KMS-11 (cell line): ENCODE results near the gene NR1I2.

Source experiments
- H2AFZ ChIP-seq: fragments of 200-600 bp; sonication (generic); 2 replicates; pipeline ENCODE4 v1.6.1; 2016; ENCODE audit warnings: antibody characterized with exemption, mixed run types, low read depth
- H3K27ac ChIP-seq: fragments of 200-600 bp; sonication (generic); 2 replicates; pipeline ENCODE4 v1.6.1; 2016; ENCODE audit warnings: mild to moderate bottlenecking, mixed run types
- H3K27me3 ChIP-seq: fragments of 200-600 bp; sonication (generic); 2 replicates; pipeline ENCODE4 v1.6.1; 2017; ENCODE audit warnings: mild to moderate bottlenecking, low read depth, mixed run types, moderate library complexity; ENCODE audit not compliant: insufficient read depth
- H3K36me3 ChIP-seq: fragments of 200-600 bp; sonication (generic); 2 replicates; pipeline ENCODE4 v1.6.1; 2017; ENCODE audit warnings: mild to moderate bottlenecking, mixed run types; ENCODE audit not compliant: insufficient read depth
- H3K4me1 ChIP-seq: fragments of 200-600 bp; sonication (generic); 2 replicates; pipeline ENCODE4 v1.6.1; 2016; ENCODE audit warnings: mild to moderate bottlenecking, low read depth, mixed run types; ENCODE audit not compliant: poor library complexity, severe bottlenecking
- H3K4me2 ChIP-seq: fragments of 200-600 bp; sonication (generic); 2 replicates; pipeline ENCODE4 v1.7.0; 2016; ENCODE audit warnings: mild to moderate bottlenecking, mixed run types
- H3K4me3 ChIP-seq: fragments of 200-600 bp; sonication (generic); IDR thresholded peaks from 2 replicates; pipeline ENCODE4 v1.6.1; 2017; ENCODE audit warnings: low read depth, low read length, mixed read lengths; ENCODE audit not compliant: insufficient read depth
- H3K79me2 ChIP-seq: fragments of 200-600 bp; sonication (generic); 2 replicates; pipeline ENCODE4 v1.6.1; 2016; ENCODE audit warnings: low read depth, mixed run types; ENCODE audit not compliant: insufficient read depth
- H3K9ac ChIP-seq: fragments of 200-600 bp; sonication (generic); 2 replicates; pipeline ENCODE4 v1.6.1; 2016; ENCODE audit warnings: mild to moderate bottlenecking, mixed run types
- H4K20me1 ChIP-seq: fragments of 200-600 bp; sonication (generic); 2 replicates; pipeline ENCODE4 v1.6.1; 2016; ENCODE audit warnings: mild to moderate bottlenecking, mixed run types; ENCODE audit not compliant: insufficient read depth
- CTCF ChIP-seq: fragments of 200-600 bp; sonication (generic); conservative IDR thresholded peaks from 2 replicates; pipeline ENCODE4 v1.6.1; 2017; ENCODE audit warnings: low read depth, mild to moderate bottlenecking, antibody characterized with exemption, low read length, moderate library complexity, mixed read lengths

NR1I2 gene

GRCh38 chr3:119765239-119765638 is 16.7 kb upstream of the NR1I2 start:
- Histone ChIP-seq H3K4me2 (no peak overlapping the region), H4K20me1 (no peaks in the 10 kb centered on the region), H3K9ac (no peak overlapping the region), H3K27me3 (no peaks in the 10 kb centered on the region), H3K4me3 (no peak overlapping the region), H3K4me1 (no peaks in the 10 kb centered on the region), H3K27ac (no peak overlapping the region), H2AFZ (no peak overlapping the region), H3K79me2 (no peaks in the 10 kb centered on the region), H3K36me3 (no peaks in the 10 kb centered on the region)
- TF ChIP-seq CTCF = no peak

- Histone ChIP-seq H3K4me1 (no peaks in the 10 kb centered on the region), H3K9ac (no peak overlapping the region), H2AFZ (no peak overlapping the region), H3K36me3 (no peaks in the 10 kb centered on the region), H3K27me3 (no peaks in the 10 kb centered on the region), H3K79me2 (no peaks in the 10 kb centered on the region), H3K4me2 (no peak overlapping the region), H4K20me1 (no peaks in the 10 kb centered on the region), H3K4me3 (no peak overlapping the region), H3K27ac (no peak overlapping the region)
- TF ChIP-seq CTCF = no peak
Measured at GRCh38 chr3:119767936-119768601, 13.8 kb upstream of the NR1I2 start.

GRCh38 chr3:119768668-119769393 is 13.1 kb upstream of the NR1I2 start:
- Histone ChIP-seq H3K9ac (no peak overlapping the region), H2AFZ (no peak overlapping the region), H3K4me1 (no peaks in the 10 kb centered on the region), H3K36me3 (no peaks in the 10 kb centered on the region), H3K27ac (no peak overlapping the region), H3K27me3 (no peaks in the 10 kb centered on the region), H3K4me2 (no peak overlapping the region), H4K20me1 (no peaks in the 10 kb centered on the region), H3K79me2 (no peaks in the 10 kb centered on the region), H3K4me3 (no peak overlapping the region)
- no peak for TF ChIP-seq CTCF

DNA sequence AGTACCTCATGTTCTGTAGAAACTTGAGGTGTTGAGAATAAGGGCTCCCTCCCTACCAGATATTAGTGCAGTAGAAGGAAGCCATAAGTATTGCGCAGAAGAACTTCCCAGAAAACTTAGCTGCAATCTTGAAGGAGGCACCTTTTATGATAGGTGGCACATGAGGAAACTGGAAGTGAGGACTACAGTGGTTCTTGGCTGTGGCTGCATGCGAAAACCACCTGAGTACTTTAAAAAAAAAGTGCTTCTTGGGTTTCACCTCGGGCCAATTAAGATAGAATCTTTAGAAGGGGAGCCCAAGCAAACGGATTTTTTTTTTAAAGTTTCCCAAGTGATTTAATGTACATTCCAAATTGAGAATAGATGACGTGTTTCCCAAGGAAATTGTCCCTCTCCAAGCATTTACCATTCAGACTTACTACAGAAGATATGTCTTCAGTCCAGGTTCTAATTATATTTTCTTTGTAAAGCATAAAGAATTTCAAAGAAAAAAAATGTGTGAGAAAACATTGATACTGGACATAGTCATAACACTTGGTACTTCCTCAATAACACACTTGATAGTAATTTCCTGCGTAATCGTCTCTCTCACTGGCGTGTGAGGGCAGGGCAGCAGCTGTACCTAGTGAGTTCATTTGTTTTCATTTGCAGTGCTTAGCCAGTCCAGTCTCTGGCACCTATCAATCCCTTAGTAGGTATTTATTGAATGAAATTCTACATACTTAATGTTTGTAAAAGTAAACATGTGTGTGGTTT is 12.3 kb upstream of the NR1I2 start:
- no peak overlapping the region for H3K9ac ChIP-seq
- H3K27me3 ChIP-seq = no peaks in the 10 kb centered on the region
- no peak overlapping the region for H3K4me3 ChIP-seq
- no peak overlapping the region for H3K27ac ChIP-seq
- TF ChIP-seq CTCF = no peak
- no peak overlapping the region for H3K4me2 ChIP-seq
- H2AFZ ChIP-seq = no peak overlapping the region
- no peaks in the 10 kb centered on the region for H4K20me1 ChIP-seq
- no peaks in the 10 kb centered on the region for H3K4me1 ChIP-seq
- no peaks in the 10 kb centered on the region for H3K79me2 ChIP-seq
- H3K36me3 ChIP-seq = no peaks in the 10 kb centered on the region
